Measurements from ENCODE around the gene CTBP1. TPM values are rescaled to one million over a fixed set of nuclear protein-coding genes. Genes with fewer than 3 reads are reported as not detected.
A peak's percentile ranks its signal among the peaks of the same experiment; 100 is the strongest.

CTBP1 gene
- total and polyA plus RNA-seq, 2 experiments from 2014 or later: 74.0 to 192 TPM

- TF ChIP-seq NANOG (IDR thresholded peaks at IDR 0.05; ENCODE audit: borderline replicate concordance) (no peak), POLR2AphosphoS5 (IDR thresholded peaks at IDR 0.05; ENCODE audit: low read depth) (no peak), EZH2 (IDR thresholded peaks at IDR 0.05; ENCODE audit: low read depth, unreplicated experiment) (no peak), ZNF331 (CRISPR knock-in tag; IDR thresholded peaks at IDR 0.05; ENCODE audit: low read depth) (no peak), JUNB (IDR thresholded peaks at IDR 0.05; ENCODE audit: unreplicated experiment) (no peak), EZH2phosphoT487 (IDR thresholded peaks at IDR 0.05; ENCODE audit: unreplicated experiment) (no peak), ZNF462 (CRISPR knock-in tag; IDR thresholded peaks at IDR 0.05) (no peak), REST (IDR thresholded peaks at IDR 0.05; ENCODE audit: unreplicated experiment) (no peak), ETS1 (IDR thresholded peaks at IDR 0.05) (no peak), CTCF (conservative IDR thresholded peaks at IDR 0.05; ENCODE audit: low read depth in 2 of 2) (no peak), ZNF114 (CRISPR knock-in tag; IDR thresholded peaks at IDR 0.05) (no peak), STAT1 (IDR thresholded peaks at IDR 0.05; ENCODE audit: unreplicated experiment) (no peak), CREB1 (CRISPR knock-in tag; IDR thresholded peaks at IDR 0.05; ENCODE audit: low read depth) (no peak)
- peaks cover 35% of the 10 kb centered on the region for H3K36me3 Mint-ChIP-seq (ENCODE audit: low read depth)
- no peaks in the 10 kb centered on the region for H3K9me3 Mint-ChIP-seq
- H3K36me3 ChIP-seq (ENCODE audit: insufficient read depth): no peaks in the 10 kb centered on the region; the same call in 1 of the 2 replicates
- no peaks in the 10 kb centered on the region for H3K9me2 ChIP-seq (ENCODE audit: insufficient read depth)
- H3K4me1 Mint-ChIP-seq: no peaks in the 10 kb centered on the region; the same call in 2 of the 3 replicates
- peaks cover 7% of the 10 kb centered on the region for H3K27me3 Mint-ChIP-seq (ENCODE audit: insufficient read depth, low read depth, poor library complexity)
- no peak for DNase-seq (ENCODE audit: low spot score)
- H3K4me2 ChIP-seq: no peak overlapping the region
- H3K4me3 ChIP-seq: no peak overlapping the region
- peak overlapping the region; percentile 17; the same call in 1 of the 2 replicates for H3K27ac Mint-ChIP-seq
- no peaks in the 10 kb centered on the region; the same call in 1 of the 2 replicates for H3K79me2 ChIP-seq (replicated peaks; ENCODE audit: insufficient read depth)
- no peak overlapping the region for H2AFZ ChIP-seq
- H3F3A ChIP-seq (replicated peaks; ENCODE audit: low read depth): no peaks in the 10 kb centered on the region
- H4K20me1 ChIP-seq (replicated peaks; ENCODE audit: insufficient read depth): peaks cover 8% of the 10 kb centered on the region; the same call in 1 of the 2 replicates
- no peaks in the 10 kb centered on the region for H3K4me1 ChIP-seq (ENCODE audit: insufficient read depth)
- H3K27ac ChIP-seq (ENCODE audit: low read depth): 0 out of 2 replicates have a peak overlapping the region, but pooled peaks have one; percentile 36
- H3K27me3 ChIP-seq (ENCODE audit: insufficient read depth): no peaks in the 10 kb centered on the region
- no peak overlapping the region for H3K4me3 Mint-ChIP-seq
- ATAC-seq: no peak
These were observed 30.0 kb downstream of the CTBP1 start for GRCh38 chr4:1218634-1219565.

Data from GM23338 (cell line).